GM18517 (cell line): ENCODE data around the gene HPS6.

Source experiments
- ATAC-seq: cut with Tn5 transposase; IDR thresholded peaks from one replicate; pipeline ENCODE4 v1.9.1; 2021; ENCODE audit warnings: mild to moderate bottlenecking, moderate library complexity; ENCODE audit not compliant: unreplicated experiment

HPS6 gene

GRCh38 chr10:102067091-102067916, 2.2 kb downstream of the HPS6 start:
- ATAC-seq: no peak

DNA sequence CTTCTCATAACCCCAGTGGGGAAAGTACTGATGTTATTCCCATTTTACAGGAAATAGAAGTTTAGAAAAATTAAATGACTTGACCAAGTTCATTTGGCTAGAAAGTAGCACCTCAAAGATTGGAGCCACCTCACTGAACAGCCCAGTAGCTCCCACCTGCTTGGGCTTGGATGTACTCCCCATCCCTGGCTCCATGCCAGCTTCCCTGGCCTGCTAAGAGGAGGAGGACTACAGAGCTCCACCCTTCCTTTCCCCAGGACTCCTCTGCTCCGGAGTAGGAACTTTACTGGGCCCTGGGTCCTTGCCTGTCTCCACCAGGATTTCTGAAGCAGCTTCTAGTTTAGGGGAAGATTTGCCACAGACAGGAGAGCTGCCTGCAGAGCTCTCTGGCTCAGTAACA, 3.1 kb downstream of the HPS6 start:
- no peak for ATAC-seq

- ATAC-seq: no peak
Measured at GRCh38 chr10:102069071-102069470, 3.9 kb downstream of the HPS6 start.

DNA sequence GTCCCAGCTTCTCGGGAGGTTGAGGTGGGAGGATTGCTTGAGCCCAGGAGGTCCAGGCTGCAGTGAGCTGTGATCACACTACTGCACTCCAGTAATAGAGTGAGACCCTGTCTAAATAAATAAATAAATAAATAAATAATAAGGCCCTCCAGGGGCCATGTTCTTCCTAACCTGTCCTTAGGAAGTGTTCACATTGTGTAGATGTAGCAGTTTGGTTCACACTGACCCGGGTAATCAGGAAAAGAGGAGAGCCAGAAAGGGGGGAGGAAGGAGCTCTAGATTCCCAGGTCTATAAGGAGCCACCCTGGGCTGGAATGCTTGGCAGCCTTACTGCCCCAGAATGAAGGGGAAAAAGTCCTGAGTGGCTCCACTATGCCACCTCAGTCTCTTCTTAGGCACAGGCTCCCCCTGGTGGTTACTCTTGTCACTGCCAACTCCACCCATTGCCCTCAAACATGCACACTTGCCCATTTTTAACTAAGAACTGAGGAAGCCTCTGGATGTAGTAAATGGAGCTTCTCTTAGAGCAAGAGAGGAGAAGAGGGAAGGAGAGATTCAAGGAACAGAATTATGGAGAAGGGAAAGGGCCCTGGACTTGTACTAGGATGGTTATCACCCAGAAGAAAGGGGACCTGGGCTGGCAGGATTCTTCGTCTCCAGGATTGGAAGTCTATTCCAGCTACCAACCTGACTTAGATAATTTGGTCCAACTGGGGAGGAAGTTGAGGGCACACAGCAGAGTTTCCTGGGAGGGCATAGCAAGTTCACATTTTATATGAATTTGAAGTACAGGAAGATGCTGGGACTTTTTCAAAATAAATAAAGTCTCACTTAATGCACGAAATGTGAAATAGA, 7.8 kb downstream of the HPS6 start:
- no peak for ATAC-seq

DNA sequence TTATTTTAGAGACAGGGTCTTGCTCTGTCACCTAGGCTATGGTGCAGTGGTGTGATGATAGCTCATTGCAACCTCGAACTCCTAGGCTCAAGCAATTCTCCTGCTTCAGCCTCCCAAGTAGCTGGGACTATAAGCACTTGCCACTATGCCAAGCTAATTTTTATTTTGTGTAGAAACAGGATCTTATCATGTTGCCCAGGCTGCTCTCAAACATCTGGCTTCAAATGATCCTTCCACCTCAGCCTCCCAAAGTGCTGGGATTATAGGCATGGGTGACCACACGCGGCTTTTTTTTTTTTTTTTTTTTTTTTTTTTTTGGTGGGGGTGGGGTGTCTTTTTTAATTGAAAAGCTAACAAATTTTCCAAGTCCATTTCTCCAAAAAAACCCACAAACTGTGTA, 18.4 kb downstream of the HPS6 start:
- no peak for ATAC-seq

DNA sequence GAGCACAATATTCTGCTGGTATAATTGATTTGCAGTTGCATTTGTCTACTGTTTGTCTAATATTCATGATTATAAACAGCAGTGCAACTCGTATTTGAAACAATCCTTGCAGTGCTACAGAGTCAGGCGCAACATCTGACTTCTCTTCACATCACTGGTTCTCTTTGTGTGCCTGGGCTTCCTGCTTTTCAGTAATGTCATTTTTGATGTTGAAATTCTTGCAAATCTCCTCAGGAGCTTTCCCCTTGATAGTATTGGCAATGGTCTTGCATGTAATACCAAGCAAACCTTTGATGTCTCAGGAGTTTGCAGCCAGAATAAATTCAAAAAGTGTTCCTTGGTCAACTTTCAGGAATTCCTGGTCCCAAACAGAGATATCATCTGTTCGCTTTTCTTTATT, 20.2 kb downstream of the HPS6 start:
- no peak for ATAC-seq

GRCh38 chr10:102086196-102086595, 21.0 kb downstream of the HPS6 start:
- ATAC-seq: no peak

GRCh38 chr10:102090772-102091171, 25.6 kb downstream of the HPS6 start:
- no peak for ATAC-seq

GRCh38 chr10:102096449-102096848, 31.3 kb downstream of the HPS6 start:
- no peak for ATAC-seq

GRCh38 chr10:102101152-102101551, 36.0 kb downstream of the HPS6 start:
- no peak for ATAC-seq

- ATAC-seq: no peak
Measured at GRCh38 chr10:102102421-102102820, 37.3 kb downstream of the HPS6 start.

- ATAC-seq: no peak
Measured at GRCh38 chr10:102106998-102107397, 41.8 kb downstream of the HPS6 start.

DNA sequence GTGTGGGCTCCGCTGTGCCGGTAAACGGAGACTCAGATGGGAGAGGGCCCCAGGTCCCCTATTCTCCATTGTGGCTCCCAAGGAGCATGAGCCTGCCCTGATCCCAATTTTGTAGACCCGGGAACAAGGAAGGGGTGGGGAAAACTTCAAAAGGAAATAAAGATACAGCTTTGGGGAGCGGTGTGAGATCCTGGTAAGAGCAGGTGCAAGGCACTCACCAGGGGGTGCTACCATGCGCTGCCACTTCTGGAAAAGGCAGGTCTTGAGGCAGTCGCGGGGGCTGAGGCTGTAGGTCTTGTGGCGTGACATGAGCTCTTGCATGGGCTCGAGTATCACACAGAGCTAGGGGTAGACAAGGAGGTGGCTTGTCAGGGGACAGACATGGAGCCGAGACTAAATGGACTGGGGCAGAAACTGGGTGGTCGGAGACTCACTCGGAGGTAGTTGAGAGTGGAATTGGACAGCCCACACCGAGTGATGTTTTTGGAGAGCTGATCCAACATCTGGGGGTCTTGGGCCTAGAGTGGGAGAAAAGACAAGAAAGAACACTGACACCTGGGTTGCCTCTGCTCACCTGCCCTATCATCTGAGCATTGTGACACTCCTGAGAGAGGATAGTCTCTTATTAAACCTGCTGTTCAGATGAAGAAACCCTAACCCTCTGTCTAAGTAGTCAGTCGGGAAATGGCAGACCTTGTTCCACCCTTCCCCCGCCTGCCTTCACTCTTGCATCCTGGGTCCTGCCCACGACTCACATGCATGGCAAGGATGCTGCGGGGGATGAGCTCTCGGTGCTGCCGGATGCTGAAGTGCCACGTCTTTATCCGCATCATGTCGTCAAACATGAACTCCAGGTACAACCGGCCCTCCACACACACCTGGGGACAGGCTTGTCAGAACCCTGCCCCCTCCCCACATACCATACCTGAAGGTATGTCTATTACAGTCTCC, 44.3 kb downstream of the HPS6 start:
- no peak for ATAC-seq

GRCh38 chr10:102111276-102111675, 46.1 kb downstream of the HPS6 start:
- no peak for ATAC-seq

DNA sequence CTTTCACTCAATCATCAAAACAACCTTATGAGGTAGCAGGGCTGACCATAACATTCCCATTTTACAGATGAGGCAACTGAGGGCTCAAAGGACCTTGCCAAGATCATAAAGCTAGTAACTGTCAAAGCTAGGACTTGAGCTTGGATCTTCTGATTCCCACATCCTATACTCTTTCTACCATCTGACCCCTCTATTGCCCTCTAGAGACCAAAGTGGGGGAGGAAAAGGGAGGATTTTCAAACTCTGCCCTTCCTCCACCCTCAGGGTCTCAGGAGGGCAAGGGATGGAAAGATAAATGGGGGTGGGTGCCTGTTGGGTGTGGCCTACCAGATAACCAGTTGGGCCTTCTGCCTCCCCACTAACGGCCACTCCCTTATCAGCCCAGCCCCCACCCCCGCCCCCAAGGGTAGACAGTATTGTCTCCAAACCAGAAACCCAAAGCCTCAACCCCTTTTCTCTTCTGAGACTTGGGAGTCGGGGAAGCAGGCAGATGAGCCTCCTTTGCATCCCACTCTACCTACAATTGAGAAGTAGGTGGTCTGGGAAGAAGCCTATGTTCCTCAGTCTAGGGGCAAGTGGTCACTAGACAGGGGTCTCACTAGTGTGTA, 47.2 kb downstream of the HPS6 start:
- ATAC-seq: no peak

DNA sequence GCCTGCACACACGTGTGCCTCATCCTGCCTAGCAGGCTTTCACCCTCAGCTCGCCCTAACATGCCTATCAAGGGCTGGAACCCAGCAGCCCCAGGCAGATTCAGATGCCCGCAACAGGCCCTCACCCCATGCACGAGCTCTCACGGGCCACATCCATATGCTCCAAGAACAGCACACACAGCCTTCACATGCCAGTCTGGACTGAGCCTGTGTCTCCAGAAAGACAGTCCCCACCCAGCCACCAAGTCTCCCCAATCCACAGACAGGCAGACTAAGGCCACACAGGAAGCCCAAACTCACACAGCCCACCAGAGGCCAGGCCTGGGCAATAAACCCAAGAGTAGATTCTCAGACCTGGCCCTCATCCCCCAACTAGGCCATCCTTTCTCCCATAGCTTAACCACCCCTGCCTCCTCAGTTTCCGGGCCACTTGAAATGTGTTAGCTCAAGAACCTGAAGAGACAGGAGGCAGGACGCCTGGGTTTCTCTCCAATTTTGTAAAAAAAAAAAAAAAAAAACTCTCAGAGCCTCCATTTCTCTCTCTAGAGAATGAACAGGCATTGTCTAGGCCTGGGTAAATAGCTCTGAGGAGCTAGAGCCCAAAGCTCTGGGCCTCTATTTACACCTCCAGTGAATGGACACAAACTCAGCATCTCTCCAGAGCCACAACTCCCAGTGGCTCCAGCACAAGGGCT, 48.3 kb downstream of the HPS6 start:
- ATAC-seq: no peak

- no peak for ATAC-seq
Measured at GRCh38 chr10:102113956-102114857, 49.1 kb downstream of the HPS6 start.

- no peak for ATAC-seq
Measured at GRCh38 chr10:102114861-102115618, 49.9 kb downstream of the HPS6 start.
